Measurements from ENCODE around the gene AMACR. TPM values are rescaled to one million over a fixed set of nuclear protein-coding genes. Genes with fewer than 3 reads are reported as not detected.

The AMACR gene
- total and polyA plus RNA-seq, 9 of the 15 experiments (the other 6 are each of a cell fraction or from before 2014, with no cell fraction given): 0.72 to 4.6 (median 4.0) TPM

DNA sequence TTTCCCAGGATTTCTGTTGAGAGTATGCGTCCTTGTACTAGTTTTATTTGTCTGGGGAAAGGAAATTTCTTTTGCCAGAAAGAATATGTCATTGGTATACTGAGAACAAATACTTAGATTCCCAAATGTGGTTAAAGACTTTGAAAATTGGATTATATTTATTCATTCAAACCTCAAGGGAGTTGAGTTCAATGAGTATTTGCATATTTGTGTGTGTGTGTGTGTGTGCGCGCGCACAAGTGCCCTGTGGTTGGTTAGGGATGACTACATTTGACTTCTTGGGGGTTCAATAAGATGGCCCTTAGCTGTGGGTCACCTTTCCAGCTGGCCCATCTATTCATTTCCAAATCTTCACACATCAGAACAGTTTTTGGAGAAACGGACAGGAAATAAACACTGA lies 66.8 kb downstream of the AMACR start (continued):
- TF ChIP-seq, protein P1, sequence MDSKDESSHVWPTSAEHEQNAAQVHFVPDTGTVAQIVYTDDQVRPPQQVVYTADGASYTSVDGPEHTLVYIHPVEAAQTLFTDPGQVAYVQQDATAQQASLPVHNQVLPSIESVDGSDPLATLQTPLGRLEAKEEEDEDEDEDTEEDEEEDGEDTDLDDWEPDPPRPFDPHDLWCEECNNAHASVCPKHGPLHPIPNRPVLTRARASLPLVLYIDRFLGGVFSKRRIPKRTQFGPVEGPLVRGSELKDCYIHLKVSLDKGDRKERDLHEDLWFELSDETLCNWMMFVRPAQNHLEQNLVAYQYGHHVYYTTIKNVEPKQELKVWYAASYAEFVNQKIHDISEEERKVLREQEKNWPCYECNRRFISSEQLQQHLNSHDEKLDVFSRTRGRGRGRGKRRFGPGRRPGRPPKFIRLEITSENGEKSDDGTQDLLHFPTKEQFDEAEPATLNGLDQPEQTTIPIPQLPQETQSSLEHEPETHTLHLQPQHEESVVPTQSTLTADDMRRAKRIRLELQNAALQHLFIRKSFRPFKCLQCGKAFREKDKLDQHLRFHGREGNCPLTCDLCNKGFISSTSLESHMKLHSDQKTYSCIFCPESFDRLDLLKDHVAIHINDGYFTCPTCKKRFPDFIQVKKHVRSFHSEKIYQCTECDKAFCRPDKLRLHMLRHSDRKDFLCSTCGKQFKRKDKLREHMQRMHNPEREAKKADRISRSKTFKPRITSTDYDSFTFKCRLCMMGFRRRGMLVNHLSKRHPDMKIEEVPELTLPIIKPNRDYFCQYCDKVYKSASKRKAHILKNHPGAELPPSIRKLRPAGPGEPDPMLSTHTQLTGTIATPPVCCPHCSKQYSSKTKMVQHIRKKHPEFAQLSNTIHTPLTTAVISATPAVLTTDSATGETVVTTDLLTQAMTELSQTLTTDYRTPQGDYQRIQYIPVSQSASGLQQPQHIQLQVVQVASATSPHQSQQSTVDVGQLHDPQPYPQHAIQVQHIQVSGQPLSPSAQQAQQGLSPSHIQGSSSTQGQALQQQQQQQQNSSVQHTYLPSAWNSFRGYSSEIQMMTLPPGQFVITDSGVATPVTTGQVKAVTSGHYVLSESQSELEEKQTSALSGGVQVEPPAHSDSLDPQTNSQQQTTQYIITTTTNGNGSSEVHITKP (IDR thresholded peaks at IDR 0.05; ENCODE audit: partially characterized antibody): no peak
- no peak for TF ChIP-seq HIVEP1 (CRISPR knock-in tag; IDR thresholded peaks at IDR 0.05)
- TF ChIP-seq GATAD2A (IDR thresholded peaks at IDR 0.05): no peak
- TF ChIP-seq STAT5A (IDR thresholded peaks at IDR 0.05; ENCODE audit: borderline replicate concordance, low read length): no peak
- no peak for TF ChIP-seq ARNT (IDR thresholded peaks at IDR 0.05)
- TF ChIP-seq, protein P2, sequence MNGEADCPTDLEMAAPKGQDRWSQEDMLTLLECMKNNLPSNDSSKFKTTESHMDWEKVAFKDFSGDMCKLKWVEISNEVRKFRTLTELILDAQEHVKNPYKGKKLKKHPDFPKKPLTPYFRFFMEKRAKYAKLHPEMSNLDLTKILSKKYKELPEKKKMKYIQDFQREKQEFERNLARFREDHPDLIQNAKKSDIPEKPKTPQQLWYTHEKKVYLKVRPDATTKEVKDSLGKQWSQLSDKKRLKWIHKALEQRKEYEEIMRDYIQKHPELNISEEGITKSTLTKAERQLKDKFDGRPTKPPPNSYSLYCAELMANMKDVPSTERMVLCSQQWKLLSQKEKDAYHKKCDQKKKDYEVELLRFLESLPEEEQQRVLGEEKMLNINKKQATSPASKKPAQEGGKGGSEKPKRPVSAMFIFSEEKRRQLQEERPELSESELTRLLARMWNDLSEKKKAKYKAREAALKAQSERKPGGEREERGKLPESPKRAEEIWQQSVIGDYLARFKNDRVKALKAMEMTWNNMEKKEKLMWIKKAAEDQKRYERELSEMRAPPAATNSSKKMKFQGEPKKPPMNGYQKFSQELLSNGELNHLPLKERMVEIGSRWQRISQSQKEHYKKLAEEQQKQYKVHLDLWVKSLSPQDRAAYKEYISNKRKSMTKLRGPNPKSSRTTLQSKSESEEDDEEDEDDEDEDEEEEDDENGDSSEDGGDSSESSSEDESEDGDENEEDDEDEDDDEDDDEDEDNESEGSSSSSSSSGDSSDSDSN (IDR thresholded peaks at IDR 0.05; ENCODE audit: borderline replicate concordance in 1 of 2, low read depth in 2 of 2, low read length in 2 of 2): no peak

Measured in K562 (cell line).